ENCODE data around the gene WDR70. TPM values are rescaled to one million over a fixed set of nuclear protein-coding genes. Genes with fewer than 3 reads are reported as not detected.

WDR70 gene
- total and polyA plus RNA-seq, 9 donors: 20.9 to 36.5 (median 31.4) TPM

- no peak for TF ChIP-seq EP300 (IDR thresholded peaks at IDR 0.05)
- no peak for TF ChIP-seq POLR2A (IDR thresholded peaks at IDR 0.05)
- TF ChIP-seq, protein P1, sequence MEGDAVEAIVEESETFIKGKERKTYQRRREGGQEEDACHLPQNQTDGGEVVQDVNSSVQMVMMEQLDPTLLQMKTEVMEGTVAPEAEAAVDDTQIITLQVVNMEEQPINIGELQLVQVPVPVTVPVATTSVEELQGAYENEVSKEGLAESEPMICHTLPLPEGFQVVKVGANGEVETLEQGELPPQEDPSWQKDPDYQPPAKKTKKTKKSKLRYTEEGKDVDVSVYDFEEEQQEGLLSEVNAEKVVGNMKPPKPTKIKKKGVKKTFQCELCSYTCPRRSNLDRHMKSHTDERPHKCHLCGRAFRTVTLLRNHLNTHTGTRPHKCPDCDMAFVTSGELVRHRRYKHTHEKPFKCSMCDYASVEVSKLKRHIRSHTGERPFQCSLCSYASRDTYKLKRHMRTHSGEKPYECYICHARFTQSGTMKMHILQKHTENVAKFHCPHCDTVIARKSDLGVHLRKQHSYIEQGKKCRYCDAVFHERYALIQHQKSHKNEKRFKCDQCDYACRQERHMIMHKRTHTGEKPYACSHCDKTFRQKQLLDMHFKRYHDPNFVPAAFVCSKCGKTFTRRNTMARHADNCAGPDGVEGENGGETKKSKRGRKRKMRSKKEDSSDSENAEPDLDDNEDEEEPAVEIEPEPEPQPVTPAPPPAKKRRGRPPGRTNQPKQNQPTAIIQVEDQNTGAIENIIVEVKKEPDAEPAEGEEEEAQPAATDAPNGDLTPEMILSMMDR (IDR thresholded peaks at IDR 0.05): no peak
- DNase-seq: no peak
- Histone ChIP-seq H3K36me3 (no peaks in the 10 kb centered on the region), H3K4me3 (no peak overlapping the region), H3K27ac (no peak overlapping the region), H3K9me3 (no peaks in the 10 kb centered on the region), H3K4me1 (ENCODE audit: insufficient read depth) (no peaks in the 10 kb centered on the region), H3K27me3 (no peaks in the 10 kb centered on the region)
- 95 to 98% (median 96%) methylated on average over 3 of the region's 3 CpGs for WGBS, 3 donors
- intact Hi-C loops (cut with DNase I): no loop called here
Measured at GRCh38 chr5:37506241-37506640, 127.1 kb downstream of the WDR70 start.

DNA sequence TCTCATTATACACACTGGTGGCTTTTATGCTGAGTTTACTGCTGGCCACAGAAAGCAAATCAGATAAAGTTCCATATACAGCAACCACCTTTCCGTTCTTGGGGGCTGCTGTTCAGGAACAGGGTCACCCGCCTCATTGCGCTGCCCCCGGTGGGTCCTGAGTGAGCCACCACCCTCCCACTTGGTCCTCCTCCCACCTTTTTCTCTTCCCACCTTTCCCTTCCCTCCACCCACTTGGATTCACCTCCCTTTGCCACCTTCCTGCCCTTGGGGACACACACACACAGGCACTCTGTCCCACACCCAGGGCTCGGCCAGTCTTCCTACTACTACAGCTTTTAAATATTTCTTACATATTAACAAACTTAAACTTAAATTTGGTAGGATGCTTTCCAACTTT lies 127.6 kb downstream of the WDR70 start:
- Histone ChIP-seq H3K27me3 (no peaks in the 10 kb centered on the region), H3K4me1 (ENCODE audit: insufficient read depth) (no peaks in the 10 kb centered on the region), H3K36me3 (no peaks in the 10 kb centered on the region), H3K9me3 (no peaks in the 10 kb centered on the region), H3K27ac (no peak overlapping the region), H3K4me3 (no peak overlapping the region)
- 97 to 99% (median 97%) methylated on average over 5 of the region's 5 CpGs for WGBS, 3 donors
- no peak for DNase-seq
- no peak for TF ChIP-seq EP300 (IDR thresholded peaks at IDR 0.05)
- no peak for TF ChIP-seq POLR2A (IDR thresholded peaks at IDR 0.05)
- TF ChIP-seq, protein P1 (IDR thresholded peaks at IDR 0.05): no peak
- intact Hi-C loops (cut with DNase I): no loop called here

DNA sequence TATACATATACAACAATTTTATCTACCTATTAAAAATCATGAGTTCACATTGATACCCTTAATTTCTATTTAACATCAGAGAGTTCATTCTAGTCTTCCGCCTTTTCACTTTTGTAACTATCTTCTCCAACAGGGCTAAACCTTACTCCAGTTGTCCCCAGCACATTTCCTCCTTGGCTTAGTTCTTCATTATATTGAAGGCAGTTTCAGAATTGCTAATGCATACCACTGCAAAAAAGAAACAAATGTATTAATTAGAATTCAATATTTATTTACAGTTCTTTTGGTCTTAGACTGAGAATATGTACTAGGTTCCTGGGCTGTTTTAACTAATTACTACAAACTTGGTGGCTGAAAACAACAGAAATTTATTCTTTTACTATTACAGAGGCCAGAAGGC lies 132.5 kb downstream of the WDR70 start:
- no peak for DNase-seq
- WGBS, 3 donors: 98 to 100% (median 99%) methylated on average over 1 of the region's 1 CpG
- no peak overlapping the region for H3K27ac ChIP-seq
- TF ChIP-seq EP300 (IDR thresholded peaks at IDR 0.05) (no peak), POLR2A (IDR thresholded peaks at IDR 0.05) (no peak)
- TF ChIP-seq, protein P1 (IDR thresholded peaks at IDR 0.05): no peak
- H3K4me3 ChIP-seq: no peak overlapping the region
- intact Hi-C loops (cut with DNase I): no loop called here
- no peaks in the 10 kb centered on the region for H3K9me3 ChIP-seq
- no peaks in the 10 kb centered on the region for H3K36me3 ChIP-seq
- H3K27me3 ChIP-seq: no peaks in the 10 kb centered on the region
- no peaks in the 10 kb centered on the region for H3K4me1 ChIP-seq (ENCODE audit: insufficient read depth)

DNA sequence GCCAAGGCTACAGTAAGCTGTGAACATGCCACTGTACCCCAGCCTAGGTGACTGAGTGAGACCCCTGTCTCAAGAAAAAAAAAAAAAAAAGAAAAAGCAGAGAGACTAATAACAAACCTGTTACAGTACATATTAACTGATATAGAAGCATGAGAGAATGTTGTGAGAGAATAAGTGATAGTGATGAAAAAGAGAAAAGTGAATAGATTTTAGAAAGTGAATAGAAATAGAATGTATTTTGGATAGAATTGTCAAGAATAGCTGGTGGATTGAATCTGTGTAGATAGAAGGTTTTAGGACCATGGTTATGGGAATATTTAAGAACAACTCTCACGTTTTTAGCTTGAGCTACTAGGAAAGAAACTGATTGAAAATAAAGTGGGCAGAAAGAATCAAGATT lies 135.8 kb downstream of the WDR70 start:
- 74 to 81% (median 76%) methylated on average over 1 of the region's 1 CpG for WGBS, 3 donors
- Histone ChIP-seq H3K27ac (no peak overlapping the region), H3K36me3 (no peaks in the 10 kb centered on the region), H3K27me3 (peaks cover 3% of the 10 kb centered on the region), H3K4me1 (ENCODE audit: insufficient read depth) (no peaks in the 10 kb centered on the region), H3K9me3 (peaks cover 0 to 4% of the 10 kb centered on the region in 2 donors), H3K4me3 (no peak overlapping the region)
- TF ChIP-seq POLR2A (IDR thresholded peaks at IDR 0.05): no peak
- TF ChIP-seq, protein P1 (IDR thresholded peaks at IDR 0.05): no peak
- intact Hi-C loops (cut with DNase I): no loop called here
- DNase-seq: no peak

Measured in ovary (tissue), 9 donors.